ENCODE results near the gene FGGY. TPM values are rescaled to one million over a fixed set of nuclear protein-coding genes. Genes with fewer than 3 reads are reported as not detected.

The FGGY gene
- total RNA-seq, 1 experiment from 2014 or later: 14.6 TPM

DNA sequence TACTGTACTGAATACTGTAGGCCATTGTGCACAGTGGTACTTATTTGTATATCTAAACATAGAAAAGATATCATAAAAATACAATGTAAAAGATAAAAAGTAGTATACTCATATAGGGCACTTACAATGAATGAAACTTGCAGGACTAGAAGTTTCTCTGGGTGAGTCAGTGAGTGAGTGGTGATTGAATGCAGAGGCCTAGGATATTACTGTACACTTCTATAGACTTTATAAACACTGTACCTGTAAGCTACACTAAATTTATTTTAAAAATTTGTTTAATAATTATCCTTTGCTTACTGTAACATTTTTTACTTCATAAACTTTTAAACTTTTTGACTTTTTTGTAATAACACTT is 82.5 kb downstream of the FGGY start:
- Mint-ChIP-seq H3K9me3 (peaks cover 3 to 10% of the 10 kb centered on the region in 2 experiments; a peak in 4 of 5 replicates), H3K36me3 (ENCODE audit: insufficient read depth in 1 of 3, low read depth in 3 of 3) (peaks cover 3 to 44% (median 11%) of the 10 kb centered on the region in 3 experiments; a peak in 6 of 7 replicates), H3K27ac (no peak overlapping the region), H3K4me3 (no peak overlapping the region), H3K27me3 (ENCODE audit: low read depth) (no peaks in the 10 kb centered on the region), H3K4me1 (peaks cover 15 to 17% of the 10 kb centered on the region in 2 experiments)
- no peak overlapping the region for H2AK5ac ChIP-seq (ENCODE audit: insufficient read length, low read length)
- no peak overlapping the region for H3K56ac ChIP-seq (ENCODE audit: insufficient read length, low read depth, low read length)
- H3K4ac ChIP-seq (ENCODE audit: low read depth, low read length): no peak overlapping the region
- no peak overlapping the region for H4K91ac ChIP-seq (ENCODE audit: insufficient read length, low read depth, low read length)
- no peak overlapping the region for H3K14ac ChIP-seq (ENCODE audit: insufficient read depth, low read length)
- H3T11ph ChIP-seq (ENCODE audit: low read length): no peak overlapping the region
- no peaks in the 10 kb centered on the region for H3K79me2 ChIP-seq (ENCODE audit: insufficient read depth, low read length)
- H3K4me1 ChIP-seq (ENCODE audit: insufficient read depth, low read length): peaks cover 3% of the 10 kb centered on the region; the same call in 1 of the 2 replicates
- no peak overlapping the region for H2BK20ac ChIP-seq (ENCODE audit: low read depth, low read length, poor library complexity, severe bottlenecking)
- H3K9ac ChIP-seq (ENCODE audit: extremely low read depth, insufficient read length, low read length): no peak overlapping the region
- H2BK15ac ChIP-seq (ENCODE audit: low read depth, low read length): no peak overlapping the region
- H3K4me2 ChIP-seq (ENCODE audit: insufficient read depth, insufficient read length, low read length): no peak overlapping the region
- no peak overlapping the region for H3K23ac ChIP-seq (ENCODE audit: insufficient read length, low read depth, low read length)
- TF ChIP-seq, protein P1, sequence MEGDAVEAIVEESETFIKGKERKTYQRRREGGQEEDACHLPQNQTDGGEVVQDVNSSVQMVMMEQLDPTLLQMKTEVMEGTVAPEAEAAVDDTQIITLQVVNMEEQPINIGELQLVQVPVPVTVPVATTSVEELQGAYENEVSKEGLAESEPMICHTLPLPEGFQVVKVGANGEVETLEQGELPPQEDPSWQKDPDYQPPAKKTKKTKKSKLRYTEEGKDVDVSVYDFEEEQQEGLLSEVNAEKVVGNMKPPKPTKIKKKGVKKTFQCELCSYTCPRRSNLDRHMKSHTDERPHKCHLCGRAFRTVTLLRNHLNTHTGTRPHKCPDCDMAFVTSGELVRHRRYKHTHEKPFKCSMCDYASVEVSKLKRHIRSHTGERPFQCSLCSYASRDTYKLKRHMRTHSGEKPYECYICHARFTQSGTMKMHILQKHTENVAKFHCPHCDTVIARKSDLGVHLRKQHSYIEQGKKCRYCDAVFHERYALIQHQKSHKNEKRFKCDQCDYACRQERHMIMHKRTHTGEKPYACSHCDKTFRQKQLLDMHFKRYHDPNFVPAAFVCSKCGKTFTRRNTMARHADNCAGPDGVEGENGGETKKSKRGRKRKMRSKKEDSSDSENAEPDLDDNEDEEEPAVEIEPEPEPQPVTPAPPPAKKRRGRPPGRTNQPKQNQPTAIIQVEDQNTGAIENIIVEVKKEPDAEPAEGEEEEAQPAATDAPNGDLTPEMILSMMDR (conservative IDR thresholded peaks at IDR 0.05): no peak
- H4K20me1 ChIP-seq (ENCODE audit: control insufficient read depth, insufficient read depth, insufficient read length): no peaks in the 10 kb centered on the region
- no peak overlapping the region for H4K8ac ChIP-seq (replicated peaks; ENCODE audit: insufficient read length, low read depth, low read length)
- no peak overlapping the region for H3K27ac ChIP-seq (ENCODE audit: insufficient read length, low read depth, low read length)
- H3K23me2 ChIP-seq (ENCODE audit: insufficient read length, low read depth, low read length, poor library complexity, severe bottlenecking): no peaks in the 10 kb centered on the region
- no peak overlapping the region for H4K5ac ChIP-seq (ENCODE audit: insufficient read length, low read depth, low read length)
- no peak overlapping the region for H3K18ac ChIP-seq (ENCODE audit: insufficient read length, low read depth, low read length)
- no peak overlapping the region for H2BK120ac ChIP-seq (ENCODE audit: low read depth, low read length, poor library complexity, severe bottlenecking)
- no peak overlapping the region for H2AFZ ChIP-seq (ENCODE audit: low read length)
- H3K27me3 ChIP-seq (ENCODE audit: insufficient read depth, low read length): no peaks in the 10 kb centered on the region
- no peak overlapping the region for H2BK5ac ChIP-seq (ENCODE audit: insufficient read length, low read length)
- DNase-seq: no peak
- H3K9me3 ChIP-seq (ENCODE audit: control insufficient read depth, low read depth, low read length): no peaks in the 10 kb centered on the region
- no peak overlapping the region for H2BK12ac ChIP-seq (ENCODE audit: insufficient read length, low read depth, low read length)
- H3K79me1 ChIP-seq (ENCODE audit: insufficient read depth, low read depth, low read length, poor library complexity, severe bottlenecking): no peaks in the 10 kb centered on the region
